Prostate gland (tissue), 2 donors: Measurements from ENCODE around the gene EARS2.

ENCODE experiments used
- CTCF ChIP-seq, 4 experiments: fragments of 200-600 bp in 2 of 4; fragments of 450-650 bp in 2 of 4; sonication (generic) in 2 of 4; IDR thresholded peaks; 1 replicate in 3 of 4; 2 replicates in 1 of 4; pipeline ENCODE4 v1.5.1; 2016 to 2019; ENCODE audit warnings: antibody characterized with exemption in 4 of 4, mild to moderate bottlenecking in 2 of 4, moderate library complexity in 2 of 4
- POLR2AphosphoS5 ChIP-seq: sonication (generic); formaldehyde crosslinking; IDR thresholded peaks from one replicate; pipeline ENCODE4 v1.6.1; 2017; ENCODE audit warnings: antibody characterized with exemption

GRCh38 chr16:23528644-23529310, 28.4 kb downstream of the EARS2 start:
- TF ChIP-seq CTCF (IDR thresholded peaks at IDR 0.05) (no peak), POLR2AphosphoS5 (no peak)
